Left lung (tissue), 10 donors: ENCODE measurements around the gene GABRB2. TPM values are rescaled to one million over a fixed set of nuclear protein-coding genes. Genes with fewer than 3 reads are reported as not detected.
"Not testable (repeated sequence)": the region's sequence is repeated elsewhere in the genome, so short reads cannot be mapped to it uniquely, and the experiment has no call there.

ENCODE experiments used
- ATAC-seq: fragments of 200-7000 bp; cut with Tn5 transposase; one replicate; pipeline ENCODE4 v1.9.1; 2020; ENCODE audit warnings: moderate library complexity
- DNase-seq, 4 donors: peaks; one replicate each; pipeline ENCODE4 v3.0.0-alpha.2; 2013 to 2020
- H3K27ac ChIP-seq, 2 donors: fragments of 200-600 bp; sonication (generic) in 1 of 2; one replicate each; pipeline versions ENCODE4 v1.5.0 to v1.8.0; 2020 to 2021
- H3K27me3 ChIP-seq, 2 donors: fragments of 200-600 bp; sonication (generic) in 1 of 2; one replicate each; pipeline versions ENCODE4 v1.5.0 to v1.8.0; 2020 to 2021
- H3K36me3 ChIP-seq, 2 donors: fragments of 200-600 bp; sonication (generic) in 1 of 2; one replicate each; pipeline versions ENCODE4 v1.5.0 to v1.8.0; 2020 to 2021
- H3K4me1 ChIP-seq, 2 donors: fragments of 200-600 bp; one replicate each; pipeline ENCODE4 v1.8.0; 2021
- H3K4me3 ChIP-seq, 2 donors: fragments of 200-600 bp; sonication (generic) in 1 of 2; one replicate each; pipeline versions ENCODE4 v1.5.0 to v1.8.0; 2020 to 2021; ENCODE audit warnings: mild to moderate bottlenecking in 1 of 2
- H3K9me3 ChIP-seq, 2 donors: fragments of 200-600 bp; sonication (generic) in 1 of 2; one replicate each; pipeline versions ENCODE4 v1.5.0 to v1.8.0; 2020 to 2021
- CTCF ChIP-seq, 2 donors: fragments of 200-600 bp; sonication (generic) in 1 of 2; IDR thresholded peaks; one replicate each; pipeline versions ENCODE4 v1.5.0 to v1.8.0; 2021; ENCODE audit warnings: antibody characterized with exemption in 2 of 2
- intact Hi-C, 2 donors: fragments of 100-400 bp; cut with DNase I; formaldehyde crosslinking; loops; one replicate each; pipeline versions ENCODE4 v1.11.2 to v1.14.2; 2022
- polyA plus RNA-seq, 6 donors: library from polyadenylated mRNA; unstranded; fragments of 120-200 nt; gene quantifications; one replicate each; pipeline ENCODE4 v1.2.1, GENCODE V29; 2013; ENCODE audit not compliant: insufficient read length in 6 of 6
- total RNA-seq, 2 donors: library from RNA; stranded (reverse); fragmentation: NEBNext Ultra II Directional; extraction: Animal tissue kit (Norgen Biotek cat#: 25700); gene quantifications; one replicate each; pipeline ENCODE4 v1.2.1, GENCODE V29; 2021
- donor health status: DM: no; HTN: yes; CAD: no.
- donor health status: DM: no; HTN: no; CAD: no.

Gene GABRB2
- total and polyA plus RNA-seq, 8 donors, result 0.50 to 3.1 (median 1.6) TPM

- Histone ChIP-seq H3K36me3 (no peaks in the 10 kb centered on the region), H3K27me3 (no peaks in the 10 kb centered on the region), H3K4me1 (no peaks in the 10 kb centered on the region), H3K27ac (no peak overlapping the region), H3K4me3 (no peak overlapping the region), H3K9me3 (peaks cover 0 to 2% of the 10 kb centered on the region in 2 donors)
- ATAC-seq (no peak), DNase-seq (no peak)
- no peak for TF ChIP-seq CTCF (IDR thresholded peaks at IDR 0.05)
- intact Hi-C loops, result no loop called here
These were observed 240.9 kb downstream of the GABRB2 start for GRCh38 chr5:161305601-161306000.

DNA sequence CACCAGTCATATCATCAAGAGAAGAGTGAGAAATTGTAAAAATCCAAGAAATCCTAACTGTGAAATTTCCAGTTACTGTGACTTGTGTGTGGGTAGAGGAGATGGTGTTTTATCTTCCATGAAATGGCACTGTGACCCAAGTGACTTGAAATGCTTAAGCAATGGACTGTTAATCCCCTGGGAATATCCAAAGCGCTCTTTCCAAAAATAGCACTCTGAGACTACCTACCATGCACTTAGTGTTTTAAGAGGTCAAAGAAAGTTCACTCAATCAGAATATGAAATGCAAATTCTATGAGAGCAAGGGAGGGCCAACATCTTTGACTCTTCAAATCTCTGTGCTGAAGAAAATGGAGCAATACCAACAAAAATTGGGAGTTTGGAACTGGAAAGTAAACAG lies 244.0 kb downstream of the GABRB2 start:
- no peak overlapping the region for H3K4me3 ChIP-seq
- H3K36me3 ChIP-seq, result no peaks in the 10 kb centered on the region
- H3K27ac ChIP-seq, result no peak overlapping the region
- TF ChIP-seq CTCF (IDR thresholded peaks at IDR 0.05), result no peak
- ATAC-seq (no peak), DNase-seq (no peak)
- no peaks in the 10 kb centered on the region for H3K27me3 ChIP-seq
- peaks cover 0 to under 1% of the 10 kb centered on the region in 2 donors for H3K9me3 ChIP-seq
- H3K4me1 ChIP-seq, result no peaks in the 10 kb centered on the region
- intact Hi-C loops, result no loop called here

DNA sequence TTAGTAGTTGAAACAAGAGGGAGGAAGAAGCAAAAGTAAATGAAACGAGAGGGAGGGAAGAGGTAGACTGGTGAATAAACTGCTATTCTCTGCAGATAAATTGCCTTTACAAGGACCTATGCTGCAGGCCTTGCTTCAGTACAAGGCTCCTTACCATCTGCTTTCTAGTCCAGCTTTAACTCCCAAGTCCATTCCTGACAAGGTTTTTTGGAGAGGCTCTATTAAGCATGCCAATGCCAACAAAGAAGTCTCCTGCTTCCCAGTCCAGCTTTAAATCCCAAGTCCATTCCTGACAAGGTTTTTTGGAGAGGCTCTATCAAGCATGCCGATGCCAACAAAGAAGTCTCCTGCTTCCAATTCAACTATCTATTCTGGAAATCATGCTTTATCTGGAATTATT lies 244.9 kb downstream of the GABRB2 start:
- H3K4me1 ChIP-seq, result no peaks in the 10 kb centered on the region
- no peak for TF ChIP-seq CTCF (IDR thresholded peaks at IDR 0.05)
- DNase-seq (no peak), ATAC-seq (no peak)
- no peaks in the 10 kb centered on the region for H3K27me3 ChIP-seq
- no peaks in the 10 kb centered on the region for H3K36me3 ChIP-seq
- intact Hi-C loops, result no loop called here
- H3K27ac ChIP-seq, result no peak overlapping the region
- no peak overlapping the region for H3K4me3 ChIP-seq
- peaks cover 0 to 3% of the 10 kb centered on the region in 2 donors for H3K9me3 ChIP-seq

- Histone ChIP-seq H3K36me3 (no peaks in the 10 kb centered on the region), H3K27ac (no peak overlapping the region), H3K4me3 (no peak overlapping the region), H3K9me3 (peaks cover 0 to 3% of the 10 kb centered on the region in 2 donors), H3K4me1 (no peaks in the 10 kb centered on the region), H3K27me3 (no peaks in the 10 kb centered on the region)
- DNase-seq (no peak), ATAC-seq (no peak)
- intact Hi-C loops, result no loop called here
- TF ChIP-seq CTCF (IDR thresholded peaks at IDR 0.05), result no peak
These were observed 247.5 kb downstream of the GABRB2 start for GRCh38 chr5:161299053-161299452.

- H3K4me1 ChIP-seq, H3K4me3 ChIP-seq, H3K27me3 ChIP-seq, H3K9me3 ChIP-seq, ATAC-seq, H3K27ac ChIP-seq, intact Hi-C loops, H3K36me3 ChIP-seq, DNase-seq: not testable (repeated sequence)
These were observed 249.1 kb downstream of the GABRB2 start for GRCh38 chr5:161297388-161297787.

GRCh38 chr5:161295721-161296250 lies 250.7 kb downstream of the GABRB2 start:
- Histone ChIP-seq H3K27ac (no peak overlapping the region), H3K4me1 (no peaks in the 10 kb centered on the region), H3K27me3 (no peaks in the 10 kb centered on the region), H3K9me3 (peaks cover 0 to 3% of the 10 kb centered on the region in 2 donors), H3K4me3 (no peak overlapping the region), H3K36me3 (no peaks in the 10 kb centered on the region)
- ATAC-seq (no peak), DNase-seq (no peak)
- TF ChIP-seq CTCF (IDR thresholded peaks at IDR 0.05), result no peak
- intact Hi-C loops, result no loop called here
